PFSK-1 (cell line): ENCODE results near the gene RBM6.

Experiments
- FOXP2 ChIP-seq: optimal IDR thresholded peaks from 2 replicates; pipeline ENCODE3; 2011; ENCODE audit warnings: borderline replicate concordance, control low read depth, inconsistent platforms; ENCODE audit not compliant: insufficient read depth; ENCODE audit errors: extremely low read length, extremely low read depth
- POLR2AphosphoS5 ChIP-seq: IDR thresholded peaks from 2 replicates; pipeline ENCODE4 v1.6.1; 2012; ENCODE audit warnings: low read depth, mild to moderate bottlenecking, control low read depth, low read length, moderate library complexity
- REST ChIP-seq, 2 experiments: IDR thresholded peaks; 2 replicates each; pipeline versions ENCODE4 v1.6.1 to v1.8.0; 2011 to 2012; ENCODE audit warnings: low read depth in 2 of 2, low read length in 2 of 2, control low read depth in 1 of 2, inconsistent platforms in 1 of 2, mild to moderate bottlenecking in 1 of 2, moderate library complexity in 1 of 2; ENCODE audit not compliant: insufficient read depth in 1 of 2
- SIN3A ChIP-seq: IDR thresholded peaks from 2 replicates; pipeline ENCODE4 v1.6.1; 2012; ENCODE audit warnings: mild to moderate bottlenecking, low read length, moderate library complexity, borderline replicate concordance; ENCODE audit not compliant: insufficient read depth
- TAF1 ChIP-seq: IDR thresholded peaks from 2 replicates; pipeline ENCODE4 v1.6.1; 2012; ENCODE audit warnings: low read length, control low read depth, borderline replicate concordance; ENCODE audit not compliant: insufficient read depth

RBM6 gene

DNA sequence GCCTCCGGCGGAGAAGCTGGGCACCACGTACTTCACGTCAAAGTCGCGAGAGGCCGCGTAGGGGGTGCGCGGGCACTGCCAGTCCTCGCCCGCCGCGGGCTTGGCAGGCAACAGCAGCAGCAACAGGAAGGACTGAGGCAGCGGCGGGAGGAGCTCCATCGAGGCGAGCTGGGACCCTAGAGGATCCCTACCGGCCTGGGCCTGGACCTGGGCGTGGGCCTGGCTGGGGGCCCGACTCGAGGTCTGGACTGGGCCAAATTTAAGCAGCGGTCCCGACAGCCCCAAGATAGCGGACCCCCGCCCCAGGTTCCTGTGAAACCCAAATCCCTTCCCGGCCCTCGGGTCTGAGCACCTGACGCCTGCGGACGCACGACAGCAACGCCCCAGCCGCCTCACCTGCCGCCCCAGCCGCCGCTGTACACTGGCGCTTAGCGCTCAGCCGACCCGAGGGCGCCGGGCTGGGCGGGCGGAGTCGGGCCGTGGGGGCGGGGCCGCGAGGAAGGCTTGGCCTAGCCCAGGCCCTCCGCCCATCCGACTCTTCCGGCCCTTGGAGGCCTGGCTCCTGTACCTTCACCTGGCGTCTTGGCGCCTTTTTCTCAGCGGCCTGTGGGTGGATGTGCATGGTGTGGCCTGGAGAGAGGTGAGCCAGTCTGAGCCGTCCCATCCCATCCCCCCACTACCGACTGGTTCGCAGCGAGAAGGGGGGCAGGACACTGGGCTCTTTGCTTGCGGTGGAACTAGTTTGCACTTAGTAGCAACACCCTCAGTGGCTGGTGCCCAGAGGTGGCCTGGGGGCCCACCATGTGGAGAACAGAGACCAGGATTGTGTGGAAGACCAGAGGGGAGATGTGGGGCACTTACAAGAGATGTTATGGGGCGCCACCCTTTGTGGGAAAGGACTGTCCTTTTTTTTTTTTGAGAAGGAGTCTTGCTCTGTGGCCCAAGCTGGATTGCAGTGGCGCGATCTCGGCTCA lies 36.2 kb upstream of the RBM6 start, which contains the start of gene MST1R:
Gene MST1R (minus strand): TSS at position 423 of the 974 bp plus-strand sequence. CDS start 264 bp downstream, at position 159.
- TF ChIP-seq POLR2AphosphoS5 (no peak), TAF1 (no peak), REST (IDR thresholded peaks at IDR 0.05; ENCODE audit: insufficient read depth in 1 of 2, low read depth in 2 of 2, low read length in 2 of 2) (no peak), FOXP2 (no peak), SIN3A (no peak)

GRCh38 chr3:49906073-49906743 lies 33.7 kb upstream of the RBM6 start:
- TF ChIP-seq TAF1 (no peak), SIN3A (no peak), FOXP2 (no peak), POLR2AphosphoS5 (no peak), REST (IDR thresholded peaks at IDR 0.05; ENCODE audit: insufficient read depth in 1 of 2, low read depth in 2 of 2, low read length in 2 of 2) (no peak)

GRCh38 chr3:49908373-49909199 lies 31.4 kb upstream of the RBM6 start:
- no peak for TF ChIP-seq POLR2AphosphoS5
- TF ChIP-seq FOXP2: no peak
- no peak for TF ChIP-seq TAF1
- no peak for TF ChIP-seq REST (IDR thresholded peaks at IDR 0.05; ENCODE audit: insufficient read depth in 1 of 2, low read depth in 2 of 2, low read length in 2 of 2)

GRCh38 chr3:49910409-49911123 lies 29.4 kb upstream of the RBM6 start:
- TF ChIP-seq TAF1: no peak
- TF ChIP-seq SIN3A: no peak
- no peak for TF ChIP-seq POLR2AphosphoS5
- TF ChIP-seq REST (IDR thresholded peaks at IDR 0.05; ENCODE audit: insufficient read depth in 1 of 2, low read depth in 2 of 2, low read length in 2 of 2): no peak
- no peak for TF ChIP-seq FOXP2
